MCF 10A (cell line): ENCODE results near the gene SPATA46. TPM values are rescaled to one million over a fixed set of nuclear protein-coding genes. Genes with fewer than 3 reads are reported as not detected.

Source experiments
- BruUV-seq: library from RNA; stranded (reverse); fragments of 400-500 nt; replicated peaks from 2 replicates; lab custom pipeline; 2021; lab: Mats Ljungman, UMichigan
- CTCF ChIA-PET: fragments of 300-600 bp; sonication (Branson Sonifier 250); formaldehyde crosslinking; extraction: SDS; loops from one replicate; lab custom pipeline; 2021; ENCODE audit warnings: antibody characterized with exemption, inconsistent platforms; lab: Yijun Ruan, JAX
- POLR2A ChIA-PET: fragments of 300-600, 350-650 bp; sonication (Branson Sonifier 250); formaldehyde crosslinking; extraction: SDS; loops from one replicate; lab custom pipeline; 2020; ENCODE audit warnings: antibody characterized with exemption, inconsistent platforms; lab: Yijun Ruan, JAX
- DNase-seq: peaks from one replicate; pipeline ENCODE4 v3.0.0-alpha.2; 2018; ENCODE audit not compliant: unreplicated experiment
- H3K27ac Mint-ChIP-seq: one replicate; pipeline ENCODE4 v1.8.0; 2022; ENCODE audit warnings: mild to moderate bottlenecking, low read depth, mixed read lengths; ENCODE audit not compliant: unreplicated experiment
- H3K27me3 Mint-ChIP-seq: one replicate; pipeline ENCODE4 v1.8.0; 2022; ENCODE audit warnings: mixed read lengths; ENCODE audit not compliant: insufficient read depth, unreplicated experiment
- H3K36me3 Mint-ChIP-seq: one replicate; pipeline ENCODE4 v1.8.0; 2022; ENCODE audit warnings: mild to moderate bottlenecking, moderate library complexity, mixed read lengths; ENCODE audit not compliant: insufficient read depth, unreplicated experiment
- H3K4me1 Mint-ChIP-seq: one replicate; pipeline ENCODE4 v1.8.0; 2022; ENCODE audit warnings: mixed read lengths; ENCODE audit not compliant: insufficient read depth, unreplicated experiment
- H3K4me3 Mint-ChIP-seq: one replicate; pipeline ENCODE4 v1.8.0; 2022; ENCODE audit warnings: mild to moderate bottlenecking, moderate library complexity, mixed read lengths; ENCODE audit not compliant: unreplicated experiment
- H3K9me3 Mint-ChIP-seq: one replicate; pipeline ENCODE4 v1.8.0; 2022; ENCODE audit warnings: mixed read lengths; ENCODE audit not compliant: unreplicated experiment
- CTCF ChIP-seq: fragments of 200-600 bp; IDR thresholded peaks from one replicate; pipeline ENCODE4 v1.8.0; 2022; ENCODE audit warnings: antibody characterized with exemption, mild to moderate bottlenecking; ENCODE audit not compliant: unreplicated experiment
- intact Hi-C: fragments of 100-400 bp; cut with micrococcal nuclease; formaldehyde crosslinking; loops from 2 replicates; pipeline ENCODE4 v1.14.1; 2022
- total RNA-seq: library from RNA; stranded (reverse); gene quantifications from 2 replicates; pipeline ENCODE4 v1.2.3, GENCODE V29; 2022

SPATA46 gene
- total RNA-seq, 1 experiment from 2014 or later, result not detected

DNA sequence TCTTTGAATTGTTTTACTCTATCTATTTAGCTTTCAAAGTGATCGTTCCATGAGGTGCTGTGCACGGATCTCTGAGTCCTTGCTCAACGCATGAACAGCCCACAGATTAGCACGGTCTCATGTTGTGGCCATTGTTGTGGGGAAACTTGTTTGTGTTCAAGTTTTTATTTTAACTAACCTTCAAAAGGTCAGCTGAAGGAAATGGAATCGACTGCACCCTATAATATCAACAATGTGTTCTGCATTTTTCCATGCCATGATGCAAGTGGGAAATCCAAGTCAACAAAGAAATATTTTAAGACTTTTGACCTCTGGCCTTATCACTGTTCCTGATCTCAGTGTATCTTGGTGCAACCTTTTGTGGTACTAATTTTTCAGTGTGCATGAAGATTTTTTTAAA lies 29.1 kb upstream of the SPATA46 start:
- no peak for TF ChIP-seq CTCF
- Mint-ChIP-seq H3K36me3 (no peaks in the 10 kb centered on the region), H3K4me1 (peaks cover 11% of the 10 kb centered on the region), H3K27ac (no peak overlapping the region), H3K4me3 (no peak overlapping the region), H3K27me3 (no peaks in the 10 kb centered on the region), H3K9me3 (no peaks in the 10 kb centered on the region)
- no peak for DNase-seq
- POLR2A ChIA-PET, result no interaction called here
- BruUV-seq, result no TSS peak
- intact Hi-C loops, result no loop called here
- CTCF ChIA-PET, result interaction anchor here (0.6 to 1.6 kb wide), 3 partner anchors 15 to 351 kb away, joined by 3 read pairs; no protein-coding TSS in a partner anchor

GRCh38 chr1:162404550-162405160 lies 28.0 kb upstream of the SPATA46 start:
- no TSS peak for BruUV-seq

DNA sequence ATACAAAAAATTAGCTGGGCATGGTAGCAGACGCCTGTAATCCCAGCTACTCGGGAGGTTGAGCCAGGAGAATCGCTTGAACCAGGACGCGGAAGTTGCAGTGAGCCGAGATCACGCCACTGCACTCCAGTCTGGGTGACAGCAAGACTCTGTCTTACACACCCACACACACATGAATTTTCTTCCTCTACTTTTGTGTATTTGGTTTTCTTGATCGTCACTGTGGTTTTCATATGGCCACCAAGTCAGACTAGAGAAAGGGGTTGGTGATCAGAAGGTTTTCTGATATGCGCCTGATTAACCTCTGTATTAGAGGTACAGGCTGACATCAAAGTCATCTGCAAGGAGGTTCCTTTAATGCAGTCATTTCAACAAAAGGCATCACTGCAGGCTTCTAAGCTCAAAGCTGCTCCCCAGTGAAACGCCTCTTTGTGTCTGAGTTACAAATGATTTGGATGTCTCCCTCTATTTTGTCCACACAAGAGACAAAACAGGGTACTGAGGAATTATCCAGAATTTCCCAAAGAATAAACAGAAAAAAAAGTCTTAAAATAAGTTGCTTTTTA lies 24.2 kb upstream of the SPATA46 start:
- BruUV-seq, result no TSS peak
- Mint-ChIP-seq H3K36me3 (no peaks in the 10 kb centered on the region), H3K27me3 (peaks cover 38% of the 10 kb centered on the region), H3K4me1 (peaks cover 8% of the 10 kb centered on the region), H3K9me3 (no peaks in the 10 kb centered on the region), H3K27ac (no peak overlapping the region), H3K4me3 (no peak overlapping the region)
- no peak for DNase-seq
- TF ChIP-seq CTCF, result no peak
- ChIA-PET CTCF (interaction anchor here (1.2 to 3.3 kb wide), 4 partner anchors 9 to 364 kb away, joined by 3 to 19 read pairs (median 5); no protein-coding TSS in a partner anchor), POLR2A (no interaction called here)
- intact Hi-C loops, result no loop called here

More at GRCh38 chr1:162404550-162405160, 28.0 kb upstream of the SPATA46 start:
- Mint-ChIP-seq H3K9me3 (no peaks in the 10 kb centered on the region), H3K36me3 (no peaks in the 10 kb centered on the region), H3K4me3 (no peak overlapping the region), H3K27me3 (peaks cover under 1% of the 10 kb centered on the region), H3K4me1 (peaks cover 11% of the 10 kb centered on the region), H3K27ac (no peak overlapping the region)
- peak; percentile 56 for DNase-seq
- ChIA-PET CTCF (interaction anchor here (0.6 to 1.6 kb wide), 10 partner anchors 13 to 664 kb away, joined by 3 to 4 read pairs (median 3); no protein-coding TSS in a partner anchor), POLR2A (interaction anchor here (0.7 to 1.1 kb wide), 5 partner anchors 9 to 348 kb away, joined by 3 to 4 read pairs (median 3); partner anchors contain the start of gene C1orf226)
- TF ChIP-seq CTCF, result no peak
- intact Hi-C loops, result no loop called here

- Mint-ChIP-seq H3K27ac (no peak overlapping the region), H3K4me1 (no peaks in the 10 kb centered on the region), H3K27me3 (peaks cover 40% of the 10 kb centered on the region), H3K36me3 (no peaks in the 10 kb centered on the region), H3K9me3 (no peaks in the 10 kb centered on the region), H3K4me3 (no peak overlapping the region)
- intact Hi-C loops, result loop anchor here (10.0 kb wide), 1 partner anchor 604 kb away; no protein-coding TSS in a partner anchor
- BruUV-seq, result no TSS peak
- POLR2A ChIA-PET, result interaction anchor here (0.9 kb wide), 1 partner anchor 12 kb away, joined by 3 read pairs; no protein-coding TSS in a partner anchor
- CTCF ChIA-PET, result interaction anchor here (0.6 to 2.4 kb wide), 8 partner anchors 10 to 362 kb away, joined by 3 to 8 read pairs (median 4); partner anchors contain the start of gene SPATA46
- DNase-seq, result no peak
- no peak for TF ChIP-seq CTCF
Observed at GRCh38 chr1:162398999-162399580, 22.4 kb upstream of the SPATA46 start.
